Stimulated activated memory B cell treated with anti-CD40 and anti-IgM and Interleukin-4, amounts not matched to agents 10 μg/mL and 1 μg/mL and 100 μg/mL, for 72 hours (primary cell): Measurements from ENCODE around the gene ANKRD30A.
"Not testable (repeated sequence)": the region's sequence is repeated elsewhere in the genome, so short reads cannot be mapped to it uniquely, and the experiment has no call there.

ENCODE experiments used
- ATAC-seq: fragments of 150-1000 bp; cut with Tn5 transposase; 2 replicates; pipeline ENCODE4 v1.10.0; 2021
- H3K27ac Mint-ChIP-seq: one replicate; pipeline ENCODE4 v1.8.0; 2022; ENCODE audit warnings: mild to moderate bottlenecking, mixed read lengths
- H3K27me3 Mint-ChIP-seq: one replicate; pipeline ENCODE4 v1.8.0; 2022; ENCODE audit warnings: mixed read lengths
- H3K36me3 Mint-ChIP-seq: one replicate; pipeline ENCODE4 v1.8.0; 2022; ENCODE audit warnings: mixed read lengths
- H3K4me1 Mint-ChIP-seq: one replicate; pipeline ENCODE4 v1.8.0; 2022; ENCODE audit warnings: mixed read lengths
- H3K4me3 Mint-ChIP-seq: one replicate; pipeline ENCODE4 v1.8.0; 2022; ENCODE audit warnings: mild to moderate bottlenecking, moderate library complexity, mixed read lengths
- H3K9me3 Mint-ChIP-seq: one replicate; pipeline ENCODE4 v1.8.0; 2022; ENCODE audit warnings: mixed read lengths

Gene ANKRD30A

DNA sequence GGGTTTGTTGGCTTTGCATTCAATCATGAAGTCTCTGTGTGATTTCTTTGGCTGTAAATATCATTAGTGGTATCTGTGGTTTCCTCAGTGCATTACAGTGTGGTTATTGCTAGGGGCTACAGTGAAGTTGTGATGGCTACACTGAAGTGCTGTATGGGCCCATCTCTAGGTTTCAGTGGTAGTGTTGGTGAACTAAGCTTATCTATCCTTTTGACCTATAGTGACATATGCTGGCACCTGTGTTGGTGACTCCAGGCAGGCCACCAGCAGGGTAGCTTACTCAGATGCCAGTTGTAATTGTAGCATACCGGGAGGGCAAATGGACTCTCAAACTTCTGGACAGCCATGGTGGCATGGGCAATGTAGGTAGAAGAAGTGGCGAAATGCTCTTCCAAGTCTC, 219.0 kb downstream of the ANKRD30A start:
- Mint-ChIP-seq H3K27me3 (no peaks in the 10 kb centered on the region), H3K4me3 (no peak overlapping the region), H3K4me1 (no peaks in the 10 kb centered on the region), H3K36me3 (no peaks in the 10 kb centered on the region), H3K9me3 (peaks cover 2% of the 10 kb centered on the region), H3K27ac (no peak overlapping the region)
- ATAC-seq = no peak

DNA sequence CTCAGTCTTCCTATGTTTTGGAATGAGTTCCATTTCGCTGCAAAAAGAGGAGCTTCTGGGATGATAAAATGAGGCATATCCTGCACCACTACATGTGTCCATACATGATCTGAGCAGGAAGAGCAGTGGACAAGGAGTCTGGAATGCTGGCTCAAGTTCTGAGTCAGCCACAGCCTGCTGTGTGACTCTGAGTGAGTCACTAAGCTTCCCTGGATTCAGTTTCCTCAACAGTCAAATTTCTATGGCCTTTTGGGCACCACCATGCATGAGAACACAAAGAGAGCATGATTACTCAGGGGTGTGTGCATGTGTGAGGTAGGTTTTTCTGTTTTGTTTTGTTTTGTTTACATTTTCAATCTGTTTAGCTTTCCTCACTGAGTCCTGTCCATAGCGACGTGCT, 254.6 kb downstream of the ANKRD30A start:
- Mint-ChIP-seq H3K27me3 (no peaks in the 10 kb centered on the region), H3K9me3 (peaks cover 10% of the 10 kb centered on the region), H3K4me3 (no peak overlapping the region), H3K36me3 (no peaks in the 10 kb centered on the region), H3K27ac (no peak overlapping the region), H3K4me1 (no peaks in the 10 kb centered on the region)
- ATAC-seq = no peak

DNA sequence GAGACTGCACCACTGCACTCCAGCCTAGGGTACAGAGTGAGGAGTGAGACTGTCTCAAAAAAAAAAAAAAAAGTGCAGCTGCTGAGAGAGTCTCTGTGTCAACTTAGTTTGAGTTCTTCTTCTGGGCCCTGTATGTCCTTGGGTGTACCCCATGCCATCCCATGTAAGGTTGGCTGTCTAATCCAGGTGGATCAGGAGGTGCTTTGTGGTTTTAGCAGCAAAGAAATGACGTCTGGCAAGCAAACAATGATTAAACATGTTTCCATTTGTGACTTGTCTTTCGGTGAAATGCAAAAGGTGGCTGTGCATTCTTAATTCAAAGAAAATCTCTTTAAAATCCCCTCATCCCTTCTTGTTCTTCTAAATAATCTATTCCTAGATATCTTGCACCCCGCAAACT, 255.9 kb downstream of the ANKRD30A start:
- no peak for ATAC-seq
- Mint-ChIP-seq H3K36me3 (no peaks in the 10 kb centered on the region), H3K27me3 (no peaks in the 10 kb centered on the region), H3K27ac (no peak overlapping the region), H3K9me3 (peaks cover 11% of the 10 kb centered on the region), H3K4me1 (no peaks in the 10 kb centered on the region), H3K4me3 (no peak overlapping the region)

DNA sequence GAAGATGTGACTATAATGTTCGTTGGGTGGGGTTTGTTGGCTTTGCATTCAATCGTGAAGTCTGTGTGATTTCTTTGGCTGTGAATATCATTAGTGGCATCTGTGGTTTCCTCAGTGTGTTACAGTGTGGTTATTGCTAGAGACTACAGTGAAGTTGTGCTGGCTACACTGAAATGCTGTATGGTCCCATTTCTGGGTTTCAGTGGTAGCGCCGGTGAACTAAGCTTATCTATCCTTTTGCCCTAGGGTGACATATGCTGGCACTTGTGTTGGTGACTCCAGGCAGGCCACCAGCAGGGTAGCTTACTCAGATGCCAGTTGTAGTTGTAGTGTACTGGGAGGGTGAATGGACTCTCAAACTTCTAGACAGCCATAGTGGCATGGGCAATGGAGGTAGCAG, 259.5 kb downstream of the ANKRD30A start:
- Mint-ChIP-seq H3K4me1 (no peaks in the 10 kb centered on the region), H3K27ac (no peak overlapping the region), H3K27me3 (no peaks in the 10 kb centered on the region), H3K36me3 (no peaks in the 10 kb centered on the region), H3K4me3 (no peak overlapping the region), H3K9me3 (peaks cover 12% of the 10 kb centered on the region)
- no peak for ATAC-seq

DNA sequence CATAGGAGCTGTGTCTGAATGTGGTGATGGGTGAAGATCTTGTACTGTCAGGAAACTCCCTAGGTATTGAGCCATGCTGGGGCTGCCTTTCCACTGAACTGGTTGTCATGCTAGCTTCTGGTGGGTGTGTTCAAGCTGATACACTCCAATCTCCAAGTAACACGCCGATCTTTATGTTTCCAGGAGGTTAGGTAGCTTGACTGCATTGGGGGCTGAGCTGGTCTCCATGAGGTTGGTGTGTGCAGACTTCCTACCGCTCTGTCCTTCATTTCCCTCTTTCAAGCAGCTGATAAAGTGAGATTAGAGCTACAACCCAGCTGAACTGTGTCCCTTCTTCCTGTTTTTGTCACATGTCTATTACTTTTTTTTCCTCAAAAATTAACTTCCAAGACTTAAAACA, 265.5 kb downstream of the ANKRD30A start:
- H3K27me3 Mint-ChIP-seq = no peaks in the 10 kb centered on the region
- H3K27ac Mint-ChIP-seq = no peak overlapping the region
- no peak overlapping the region for H3K4me3 Mint-ChIP-seq
- H3K9me3 Mint-ChIP-seq = peaks cover 10% of the 10 kb centered on the region
- ATAC-seq = no peak
- no peaks in the 10 kb centered on the region for H3K36me3 Mint-ChIP-seq
- H3K4me1 Mint-ChIP-seq = no peaks in the 10 kb centered on the region

DNA sequence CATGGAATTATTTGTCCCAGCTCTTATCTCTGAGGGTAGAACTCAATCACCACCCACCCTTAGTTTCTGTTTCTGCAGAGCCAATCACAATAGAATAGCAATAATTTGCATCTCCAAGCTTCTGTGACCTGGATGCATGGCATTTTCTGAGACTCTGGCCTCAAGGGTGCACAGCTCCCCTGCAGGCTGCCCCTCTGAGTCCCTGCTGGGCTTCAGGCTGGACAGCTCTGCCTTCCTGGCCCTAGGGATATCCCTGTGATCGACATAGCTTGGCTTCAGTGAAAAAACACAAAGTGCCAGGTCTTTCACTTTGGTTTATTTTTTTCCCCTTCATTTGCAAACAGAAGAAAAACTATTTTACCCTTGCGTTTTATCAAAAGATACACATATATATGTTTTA, 275.4 kb downstream of the ANKRD30A start:
- not testable (repeated sequence) for H3K36me3 Mint-ChIP-seq, H3K4me3 Mint-ChIP-seq, H3K27me3 Mint-ChIP-seq, H3K4me1 Mint-ChIP-seq, H3K27ac Mint-ChIP-seq, H3K9me3 Mint-ChIP-seq, ATAC-seq

DNA sequence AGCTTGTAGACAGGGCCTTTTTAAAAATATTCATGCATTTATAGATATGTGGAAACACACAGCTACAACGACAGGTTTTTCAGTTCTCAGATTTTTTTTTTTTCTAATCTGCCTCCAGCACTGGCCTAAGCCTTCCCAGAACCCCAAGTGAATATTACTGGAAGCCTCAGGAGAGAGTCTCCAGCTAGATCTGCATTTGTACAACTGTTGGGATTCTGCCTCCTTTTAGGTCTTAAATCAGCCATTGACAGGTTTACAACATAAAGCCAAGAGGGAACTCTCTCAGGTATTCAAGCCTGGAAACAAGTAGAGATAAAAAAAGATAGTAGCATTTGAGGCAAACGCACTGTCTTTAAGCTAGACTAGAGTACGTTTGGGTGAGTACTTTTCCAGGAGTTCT, 275.8 kb downstream of the ANKRD30A start:
- Mint-ChIP-seq H3K4me3 (no peak overlapping the region), H3K9me3 (peaks cover 5% of the 10 kb centered on the region), H3K27me3 (no peaks in the 10 kb centered on the region), H3K4me1 (no peaks in the 10 kb centered on the region), H3K27ac (no peak overlapping the region), H3K36me3 (no peaks in the 10 kb centered on the region)
- ATAC-seq = no peak

DNA sequence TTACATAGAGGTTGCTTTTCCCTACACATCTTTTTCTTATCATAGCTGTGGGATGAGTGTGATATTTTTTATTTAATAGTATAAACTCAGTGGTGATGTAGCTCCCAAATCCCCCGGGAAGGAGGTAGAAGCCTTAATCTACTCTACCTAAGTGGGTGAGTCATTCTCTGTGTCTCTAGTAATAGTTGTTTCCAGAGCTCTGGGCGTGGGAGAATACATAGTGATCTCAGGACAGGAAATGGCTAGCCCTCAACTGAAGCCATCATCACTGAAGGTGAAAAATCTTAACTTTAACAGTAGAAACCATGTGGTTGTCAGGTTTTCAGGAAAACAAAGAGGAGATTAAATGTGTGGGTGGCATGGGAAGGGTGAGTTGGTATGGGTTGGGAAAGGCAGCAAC, 278.4 kb downstream of the ANKRD30A start:
- peaks cover 12% of the 10 kb centered on the region for H3K9me3 Mint-ChIP-seq
- H3K4me3 Mint-ChIP-seq = no peak overlapping the region
- no peaks in the 10 kb centered on the region for H3K36me3 Mint-ChIP-seq
- no peak overlapping the region for H3K27ac Mint-ChIP-seq
- H3K27me3 Mint-ChIP-seq = no peaks in the 10 kb centered on the region
- ATAC-seq = no peak
- H3K4me1 Mint-ChIP-seq = no peaks in the 10 kb centered on the region
